Activated CD4-positive, alpha-beta T cell treated with anti-CD3 and anti-CD28 coated beads, Interleukin-2, amount 50 U/mL, for 16 hours (primary cell): ENCODE measurements around the gene ADAMTS3.

Experiments
- DNase-seq: peaks from one replicate; pipeline ENCODE4 v3.0.0-alpha.2; 2020

Gene ADAMTS3

GRCh38 chr4:72330381-72330780 is 238.6 kb downstream of the ADAMTS3 start:
- no peak for DNase-seq

GRCh38 chr4:72326692-72327632 is 242.1 kb downstream of the ADAMTS3 start:
- peak; percentile 14 for DNase-seq

- no peak for DNase-seq
Observed at GRCh38 chr4:72325215-72325614, 243.8 kb downstream of the ADAMTS3 start.

- DNase-seq = no peak
Observed at GRCh38 chr4:72323227-72323626, 245.8 kb downstream of the ADAMTS3 start.

- DNase-seq = no peak
Observed at GRCh38 chr4:72320223-72320948, 248.6 kb downstream of the ADAMTS3 start.

GRCh38 chr4:72319601-72320021 is 249.4 kb downstream of the ADAMTS3 start:
- peak; percentile 3 for DNase-seq

- DNase-seq = no peak
Observed at GRCh38 chr4:72318421-72319170, 250.4 kb downstream of the ADAMTS3 start.

GRCh38 chr4:72314869-72315268 is 254.2 kb downstream of the ADAMTS3 start:
- no peak for DNase-seq

GRCh38 chr4:72313121-72313520 is 255.9 kb downstream of the ADAMTS3 start:
- DNase-seq = no peak

GRCh38 chr4:72312032-72312650 is 256.9 kb downstream of the ADAMTS3 start:
- no peak for DNase-seq

- no peak for DNase-seq
Observed at GRCh38 chr4:72311291-72311690, 257.7 kb downstream of the ADAMTS3 start.

- no peak for DNase-seq
Observed at GRCh38 chr4:72305620-72306019, 263.4 kb downstream of the ADAMTS3 start.

GRCh38 chr4:72305080-72305479 is 263.9 kb downstream of the ADAMTS3 start:
- DNase-seq = no peak

GRCh38 chr4:72302981-72303704 is 265.9 kb downstream of the ADAMTS3 start:
- peak; percentile 52 for DNase-seq

GRCh38 chr4:72301759-72302158 is 267.3 kb downstream of the ADAMTS3 start:
- no peak for DNase-seq

- DNase-seq = no peak
Observed at GRCh38 chr4:72300126-72300525, 268.9 kb downstream of the ADAMTS3 start.

GRCh38 chr4:72295966-72296557 is 273.0 kb downstream of the ADAMTS3 start:
- DNase-seq = peak; percentile 12

- DNase-seq = no peak
Observed at GRCh38 chr4:72290737-72291136, 278.3 kb downstream of the ADAMTS3 start.

- no peak for DNase-seq
Observed at GRCh38 chr4:72286910-72287309, 282.1 kb downstream of the ADAMTS3 start.

GRCh38 chr4:72286185-72286584 is 282.8 kb downstream of the ADAMTS3 start:
- no peak for DNase-seq

GRCh38 chr4:72283357-72283756 is 285.7 kb downstream of the ADAMTS3 start:
- no peak for DNase-seq

- DNase-seq = no peak
Observed at GRCh38 chr4:72280252-72280651, 288.8 kb downstream of the ADAMTS3 start.
